ENCODE data around the gene SRRM2. TPM values are rescaled to one million over a fixed set of nuclear protein-coding genes. Genes with fewer than 3 reads are reported as not detected.

The SRRM2 gene
- total RNA-seq, 1 donor from 2014 or later = 699 TPM

DNA sequence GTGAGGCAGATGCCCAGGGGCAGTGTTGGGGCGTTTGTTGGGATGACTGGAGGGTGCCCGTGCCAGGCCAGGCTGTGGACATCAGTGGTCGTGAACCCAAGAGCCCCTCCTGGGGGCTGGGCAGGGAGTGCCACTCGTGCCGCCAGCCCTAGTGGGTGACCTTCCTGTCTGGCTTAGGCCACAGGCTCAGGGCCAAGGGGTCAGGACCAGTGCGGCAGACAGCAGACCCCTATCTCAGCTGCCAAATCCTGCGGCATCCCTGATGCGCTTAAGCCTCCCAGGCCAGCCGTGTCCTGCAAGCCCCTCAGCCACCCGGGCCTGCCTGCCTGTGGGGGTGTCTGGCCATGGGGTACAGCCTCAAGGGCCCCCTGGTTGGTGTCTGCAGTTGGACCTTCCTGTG lies 47.1 kb upstream of the SRRM2 start:
- Mint-ChIP-seq H3K9me3 (ENCODE audit: unreplicated experiment) (no peaks in the 10 kb centered on the region), H3K4me1 (ENCODE audit: low read depth, unreplicated experiment) (no peaks in the 10 kb centered on the region), H3K4me3 (ENCODE audit: unreplicated experiment) (no peak overlapping the region), H3K27ac (ENCODE audit: unreplicated experiment) (no peak overlapping the region), H3K36me3 (ENCODE audit: unreplicated experiment) (no peaks in the 10 kb centered on the region), H3K27me3 (ENCODE audit: unreplicated experiment) (peaks cover 2% of the 10 kb centered on the region)
- no peak for DNase-seq
- TF ChIP-seq, protein P1, sequence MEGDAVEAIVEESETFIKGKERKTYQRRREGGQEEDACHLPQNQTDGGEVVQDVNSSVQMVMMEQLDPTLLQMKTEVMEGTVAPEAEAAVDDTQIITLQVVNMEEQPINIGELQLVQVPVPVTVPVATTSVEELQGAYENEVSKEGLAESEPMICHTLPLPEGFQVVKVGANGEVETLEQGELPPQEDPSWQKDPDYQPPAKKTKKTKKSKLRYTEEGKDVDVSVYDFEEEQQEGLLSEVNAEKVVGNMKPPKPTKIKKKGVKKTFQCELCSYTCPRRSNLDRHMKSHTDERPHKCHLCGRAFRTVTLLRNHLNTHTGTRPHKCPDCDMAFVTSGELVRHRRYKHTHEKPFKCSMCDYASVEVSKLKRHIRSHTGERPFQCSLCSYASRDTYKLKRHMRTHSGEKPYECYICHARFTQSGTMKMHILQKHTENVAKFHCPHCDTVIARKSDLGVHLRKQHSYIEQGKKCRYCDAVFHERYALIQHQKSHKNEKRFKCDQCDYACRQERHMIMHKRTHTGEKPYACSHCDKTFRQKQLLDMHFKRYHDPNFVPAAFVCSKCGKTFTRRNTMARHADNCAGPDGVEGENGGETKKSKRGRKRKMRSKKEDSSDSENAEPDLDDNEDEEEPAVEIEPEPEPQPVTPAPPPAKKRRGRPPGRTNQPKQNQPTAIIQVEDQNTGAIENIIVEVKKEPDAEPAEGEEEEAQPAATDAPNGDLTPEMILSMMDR (IDR thresholded peaks at IDR 0.05; ENCODE audit: partially characterized antibody, unreplicated experiment) = no peak

DNA sequence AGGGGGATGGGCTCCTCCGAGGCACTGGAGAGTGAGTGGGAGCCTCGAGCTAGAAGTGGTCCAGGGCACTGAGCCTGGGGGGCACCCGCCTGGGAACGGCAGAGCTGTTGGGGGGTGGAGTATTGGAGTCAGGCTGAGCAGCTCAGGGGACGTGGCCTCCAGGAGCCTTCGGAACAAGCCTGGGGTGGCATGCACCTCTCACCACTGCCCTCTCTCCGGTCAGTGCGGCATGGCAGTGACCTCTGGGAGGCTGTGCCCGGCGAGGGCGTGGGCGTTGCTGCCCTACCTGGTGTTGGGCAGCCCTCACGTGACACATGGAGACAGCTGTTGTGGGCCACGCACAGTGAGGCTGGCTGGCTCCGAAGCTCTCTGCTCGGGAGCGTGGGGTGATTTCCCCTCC lies 46.4 kb upstream of the SRRM2 start:
- no peak overlapping the region for H3K4me3 Mint-ChIP-seq (ENCODE audit: unreplicated experiment)
- H3K27ac Mint-ChIP-seq (ENCODE audit: unreplicated experiment) = no peak overlapping the region
- no peaks in the 10 kb centered on the region for H3K9me3 Mint-ChIP-seq (ENCODE audit: unreplicated experiment)
- peak; percentile 8 for DNase-seq
- H3K4me1 Mint-ChIP-seq (ENCODE audit: low read depth, unreplicated experiment) = peaks cover 5% of the 10 kb centered on the region
- H3K36me3 Mint-ChIP-seq (ENCODE audit: unreplicated experiment) = no peaks in the 10 kb centered on the region
- TF ChIP-seq, protein P1 (IDR thresholded peaks at IDR 0.05; ENCODE audit: partially characterized antibody, unreplicated experiment) = no peak
- peaks cover 4% of the 10 kb centered on the region for H3K27me3 Mint-ChIP-seq (ENCODE audit: unreplicated experiment)

DNA sequence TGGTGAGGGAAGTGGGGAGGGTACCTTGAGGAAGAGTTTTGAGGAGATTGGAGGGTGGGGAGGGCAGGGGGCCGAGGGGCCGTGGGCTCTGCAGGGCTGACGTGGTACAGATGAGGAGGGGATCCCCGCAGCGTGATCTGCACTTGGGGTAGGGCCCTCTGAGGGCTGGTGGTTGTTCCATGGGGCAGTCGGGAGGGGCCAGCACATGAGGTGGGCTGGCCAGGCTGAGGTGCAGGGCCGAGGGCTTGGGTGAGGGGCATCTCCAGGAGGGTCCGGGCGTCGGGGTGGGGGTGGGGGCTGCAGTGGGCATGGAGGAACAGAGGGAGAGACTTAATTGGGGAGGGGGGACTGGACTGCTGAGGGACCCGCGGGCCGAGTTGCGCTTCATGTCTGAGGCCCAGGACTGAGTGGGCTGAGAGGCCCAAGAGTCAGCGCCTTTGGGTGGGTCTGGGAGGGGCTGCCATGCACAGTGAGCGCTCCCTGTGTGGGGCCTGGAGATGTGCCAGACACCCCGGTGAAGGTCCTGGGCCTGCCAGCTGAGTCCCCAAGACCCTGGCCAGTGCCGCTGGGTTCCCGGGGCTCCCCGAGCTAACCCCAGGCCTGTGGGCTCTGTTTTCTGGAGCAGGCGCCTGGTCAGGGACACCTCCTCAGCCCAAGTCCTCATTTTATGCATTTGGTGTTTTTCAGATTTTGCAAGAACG lies 45.7 kb upstream of the SRRM2 start:
- no peaks in the 10 kb centered on the region for H3K9me3 Mint-ChIP-seq (ENCODE audit: unreplicated experiment)
- peaks cover 5% of the 10 kb centered on the region for H3K4me1 Mint-ChIP-seq (ENCODE audit: low read depth, unreplicated experiment)
- DNase-seq = no peak

DNA sequence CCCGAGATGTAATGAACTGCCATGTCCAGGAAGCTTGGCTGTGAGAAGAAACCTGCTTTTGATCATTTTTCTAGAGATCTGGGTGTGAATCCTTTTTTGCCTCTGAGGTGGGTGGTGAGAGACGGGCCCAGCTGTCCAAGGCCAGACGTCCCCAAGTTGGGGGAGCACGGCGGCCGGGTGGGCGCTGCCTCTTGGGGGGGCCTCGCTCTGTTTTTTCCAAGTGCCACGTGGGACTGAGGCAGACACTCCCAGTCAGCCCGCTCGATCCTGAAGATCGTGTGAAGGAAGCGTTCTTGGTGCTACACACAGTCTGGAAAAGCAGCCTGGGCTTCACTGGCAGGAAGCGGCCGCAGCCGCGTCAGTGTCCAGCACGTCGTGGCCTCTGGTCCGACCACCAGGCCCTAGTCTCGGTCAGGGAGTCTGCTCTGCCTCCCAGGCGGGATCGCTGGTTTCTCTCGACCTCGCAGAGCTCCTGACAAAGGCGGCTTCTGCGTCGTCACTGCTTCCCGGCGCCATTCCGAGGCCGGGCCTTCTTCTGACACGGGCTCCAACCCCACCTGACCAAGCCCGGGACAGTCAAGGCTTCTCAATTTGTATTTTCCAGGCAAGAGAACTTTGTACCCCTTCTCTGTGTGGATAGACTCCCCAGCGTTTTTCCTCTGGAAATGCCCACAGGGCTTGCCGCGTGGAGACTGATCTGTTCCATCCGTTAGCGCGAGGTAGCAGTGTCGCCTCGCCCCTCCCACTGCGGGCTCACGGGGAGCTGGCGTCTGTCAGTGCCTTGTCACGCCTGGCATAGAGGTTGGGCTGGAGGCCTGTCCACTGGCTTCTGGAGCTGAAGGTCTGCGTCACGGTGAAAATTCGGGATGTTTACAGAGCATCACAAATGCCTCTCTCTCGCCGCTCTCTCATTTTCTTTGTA lies 44.8 kb upstream of the SRRM2 start:
- Mint-ChIP-seq H3K27ac (ENCODE audit: unreplicated experiment) (no peak overlapping the region), H3K4me3 (ENCODE audit: unreplicated experiment) (no peak overlapping the region), H3K36me3 (ENCODE audit: unreplicated experiment) (no peaks in the 10 kb centered on the region), H3K4me1 (ENCODE audit: low read depth, unreplicated experiment) (peaks cover 5% of the 10 kb centered on the region), H3K27me3 (ENCODE audit: unreplicated experiment) (peaks cover 6% of the 10 kb centered on the region), H3K9me3 (ENCODE audit: unreplicated experiment) (no peaks in the 10 kb centered on the region)
- TF ChIP-seq, protein P1 (IDR thresholded peaks at IDR 0.05; ENCODE audit: partially characterized antibody, unreplicated experiment) = no peak
- no peak for DNase-seq

More for the DNA sequence above, 45.7 kb upstream of the SRRM2 start:
- H3K4me3 Mint-ChIP-seq (ENCODE audit: unreplicated experiment) = no peak overlapping the region
- H3K27me3 Mint-ChIP-seq (ENCODE audit: unreplicated experiment) = peaks cover 6% of the 10 kb centered on the region
- TF ChIP-seq, protein P1 (IDR thresholded peaks at IDR 0.05; ENCODE audit: partially characterized antibody, unreplicated experiment) = no peak
- H3K36me3 Mint-ChIP-seq (ENCODE audit: unreplicated experiment) = no peaks in the 10 kb centered on the region
- no peak overlapping the region for H3K27ac Mint-ChIP-seq (ENCODE audit: unreplicated experiment)

DNA sequence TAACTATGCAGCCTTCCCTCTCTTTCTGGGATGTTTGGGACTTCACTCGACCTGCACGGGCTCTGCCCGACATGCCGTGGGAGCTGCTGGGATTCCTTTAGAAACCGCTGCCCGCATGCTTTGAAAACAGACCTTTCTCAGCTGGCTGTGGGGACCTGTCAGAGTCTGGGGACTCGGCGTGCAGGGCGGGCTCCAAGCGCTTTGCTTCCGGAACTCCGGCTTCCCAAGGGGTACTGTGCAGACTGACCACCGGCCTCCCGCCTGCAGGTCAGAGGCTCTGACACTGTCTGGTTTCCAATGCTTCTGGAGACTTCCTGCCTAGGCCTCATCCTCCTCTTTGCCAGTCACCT lies 44.2 kb upstream of the SRRM2 start:
- no peak overlapping the region for H3K4me3 Mint-ChIP-seq (ENCODE audit: unreplicated experiment)
- peaks cover 5% of the 10 kb centered on the region for H3K4me1 Mint-ChIP-seq (ENCODE audit: low read depth, unreplicated experiment)
- H3K36me3 Mint-ChIP-seq (ENCODE audit: unreplicated experiment) = no peaks in the 10 kb centered on the region
- no peaks in the 10 kb centered on the region for H3K9me3 Mint-ChIP-seq (ENCODE audit: unreplicated experiment)
- H3K27ac Mint-ChIP-seq (ENCODE audit: unreplicated experiment) = no peak overlapping the region
- TF ChIP-seq, protein P1 (IDR thresholded peaks at IDR 0.05; ENCODE audit: partially characterized antibody, unreplicated experiment) = no peak
- H3K27me3 Mint-ChIP-seq (ENCODE audit: unreplicated experiment) = peaks cover 8% of the 10 kb centered on the region
- peak; percentile 17 for DNase-seq

Data from glutamatergic neuron (in vitro differentiated cells).